OCI-LY7 (cell line): ENCODE measurements around the gene PPP1R27. TPM values are rescaled to one million over a fixed set of nuclear protein-coding genes. Genes with fewer than 3 reads are reported as not detected.
A peak's percentile ranks its signal among the peaks of the same experiment; 100 is the strongest.

ENCODE experiments used
- BruUV-seq: library from RNA; stranded (reverse); fragments of 400-500 nt; replicated peaks from 2 replicates; lab custom pipeline; 2021; lab: Mats Ljungman, UMichigan
- CTCF ChIA-PET: fragments of 300-600 bp; sonication (Branson Sonifier 250); formaldehyde crosslinking; loops from one replicate; lab custom pipeline; 2022; ENCODE audit warnings: antibody characterized with exemption; ENCODE audit not compliant: unreplicated experiment; lab: Charles Lee
- POLR2A ChIA-PET: fragments of 300-600 bp; sonication (Branson Sonifier 250); formaldehyde crosslinking; loops from one replicate; lab custom pipeline; 2022; ENCODE audit warnings: antibody characterized with exemption; lab: Charles Lee
- DNase-seq: peaks from one replicate; pipeline ENCODE4 v3.0.0-alpha.2; 2015; ENCODE audit warnings: low spot score
- H2AFZ ChIP-seq: fragments of 200-600 bp; sonication (generic), shearing (Covaris generic); 2 replicates; pipeline ENCODE4 v1.6.1; 2014; ENCODE audit warnings: mild to moderate bottlenecking, antibody characterized with exemption, low read length, moderate library complexity
- H3K27ac ChIP-seq: fragments of 200-600 bp; sonication (generic); 2 replicates; pipeline ENCODE4 v1.5.1; 2014; ENCODE audit warnings: mixed run types, low read depth, mild to moderate bottlenecking, moderate library complexity, low read length, inconsistent platforms; ENCODE audit not compliant: poor library complexity, severe bottlenecking
- H3K36me3 ChIP-seq: fragments of 200-600 bp; sonication (generic); 2 replicates; pipeline ENCODE4 v1.6.1; 2014; ENCODE audit warnings: mild to moderate bottlenecking, antibody characterized with exemption, low read length, moderate library complexity, mixed read lengths; ENCODE audit not compliant: insufficient read depth
- H3K4me1 ChIP-seq: fragments of 200-600 bp; sonication (generic); 2 replicates; pipeline ENCODE4 v1.5.1; 2014; ENCODE audit warnings: mild to moderate bottlenecking, low read length; ENCODE audit not compliant: insufficient read depth, poor library complexity, severe bottlenecking
- H3K4me2 ChIP-seq: fragments of 200-600 bp; sonication (generic); 2 replicates; pipeline ENCODE4 v1.6.1; 2014; ENCODE audit warnings: mild to moderate bottlenecking, low read length
- H3K4me3 ChIP-seq: fragments of 200-600 bp; sonication (generic); 2 replicates; pipeline ENCODE4 v1.5.1; 2014; ENCODE audit warnings: mild to moderate bottlenecking, low read depth, low read length; ENCODE audit not compliant: poor library complexity, severe bottlenecking
- H3K79me2 ChIP-seq: fragments of 200-600 bp; sonication (generic); 2 replicates; pipeline ENCODE4 v1.6.1; 2016; ENCODE audit warnings: low read depth, mild to moderate bottlenecking, low read length, moderate library complexity, mixed read lengths; ENCODE audit not compliant: insufficient read depth
- H3K9me2 ChIP-seq: fragments of 200-600 bp; sonication (generic); 2 replicates; pipeline ENCODE4 v1.6.1; 2016; ENCODE audit warnings: mild to moderate bottlenecking, low read length, mixed read lengths; ENCODE audit not compliant: insufficient read depth
- H3K9me3 ChIP-seq: fragments of 200-600 bp; sonication (generic); 2 replicates; pipeline ENCODE4 v1.6.1; 2014; ENCODE audit warnings: mild to moderate bottlenecking, mixed run types, low read length, mixed read lengths
- H4K20me1 ChIP-seq: fragments of 200-600 bp; sonication (generic); 2 replicates; pipeline ENCODE4 v1.6.1; 2014; ENCODE audit warnings: mild to moderate bottlenecking, antibody characterized with exemption, low read length, moderate library complexity, mixed read lengths; ENCODE audit not compliant: insufficient read depth
- CTCF ChIP-seq: fragments of 200-600 bp; sonication (generic); conservative IDR thresholded peaks from 2 replicates; pipeline ENCODE4 v1.5.1; 2014; ENCODE audit warnings: mild to moderate bottlenecking, antibody characterized with exemption, low read length, moderate library complexity, mixed read lengths
- EZH2phosphoT487 ChIP-seq: fragments of 200-600 bp; sonication (generic); IDR thresholded peaks from 2 replicates; pipeline ENCODE4 v1.6.1; 2018; ENCODE audit warnings: low read depth, borderline replicate concordance, mild to moderate bottlenecking, mixed run types, antibody characterized with exemption, low read length, moderate library complexity, mixed read lengths
- intact Hi-C: fragments of 100-400 bp; cut with micrococcal nuclease; formaldehyde crosslinking; loops from one replicate; pipeline ENCODE4 v1.10.0; 2022; ENCODE audit not compliant: unreplicated experiment
- total RNA-seq, 2 experiments: library from RNA; depleted of rRNA in 1 of 2; stranded (reverse); fragments of >200 nt in 1 of 2; shearing (Covaris generic) in 1 of 2; gene quantifications; 2 replicates each; pipeline ENCODE4 v1.2.3, GENCODE V29; 2014 to 2022

PPP1R27 gene
- total RNA-seq, 2 experiments from 2014 or later, result not detected

GRCh38 chr17:81825841-81826466 lies 8.9 kb downstream of the PPP1R27 start:
- Histone ChIP-seq H3K36me3 (peaks cover 5% of the 10 kb centered on the region; the same call in 1 of the 2 replicates), H3K4me1 (no peaks in the 10 kb centered on the region), H3K27ac (no peak overlapping the region), H3K9me2 (no peaks in the 10 kb centered on the region), H3K9me3 (no peaks in the 10 kb centered on the region), H4K20me1 (no peaks in the 10 kb centered on the region), H3K4me2 (no peak overlapping the region), H2AFZ (no peak overlapping the region), H3K4me3 (no peak overlapping the region), H3K79me2 (peaks cover 4% of the 10 kb centered on the region; the same call in 1 of the 2 replicates)
- intact Hi-C loops, result no loop called here
- ChIA-PET CTCF (no interaction called here), POLR2A (interaction anchor here (0.7 to 0.9 kb wide), 2 partner anchors 48 to 251 kb away, joined by 3 read pairs; no protein-coding TSS in a partner anchor)
- no TSS peak for BruUV-seq
- no peak for DNase-seq
- TF ChIP-seq CTCF (peak; percentile 37; the same call in 1 of the 2 replicates), EZH2phosphoT487 (no peak)

GRCh38 chr17:81824595-81824994 lies 10.3 kb downstream of the PPP1R27 start:
- CTCF ChIA-PET, result no interaction called here
- Histone ChIP-seq H3K4me2 (no peak overlapping the region), H3K4me1 (no peaks in the 10 kb centered on the region), H2AFZ (no peak overlapping the region), H3K9me2 (no peaks in the 10 kb centered on the region), H3K27ac (no peak overlapping the region), H4K20me1 (no peaks in the 10 kb centered on the region), H3K9me3 (no peaks in the 10 kb centered on the region), H3K79me2 (no peaks in the 10 kb centered on the region), H3K36me3 (peaks cover 5% of the 10 kb centered on the region; the same call in 1 of the 2 replicates), H3K4me3 (no peak overlapping the region)
- no peak for DNase-seq
- intact Hi-C loops, result no loop called here
- POLR2A ChIA-PET, result interaction anchor here (0.7 kb wide), 1 partner anchor 34 kb away, joined by 3 read pairs; no protein-coding TSS in a partner anchor
- TF ChIP-seq EZH2phosphoT487, result no peak
- TF ChIP-seq CTCF, result no peak
- no TSS peak for BruUV-seq
